LNCAP (cell line): ENCODE results near the gene RPUSD1.

Experiments used
- CTCF ChIP-seq: fragments of 450-650 bp; IDR thresholded peaks from 2 replicates; pipeline ENCODE4 v1.5.1; 2017; ENCODE audit warnings: mild to moderate bottlenecking

RPUSD1 gene

GRCh38 chr16:788399-789126 lies 382 bp upstream of the RPUSD1 start, which contains the start of gene CHTF18:
Gene CHTF18, plus strand, starts transcription at chr16:788620. Its CDS starts 65 bp downstream, at chr16:788685.
- TF ChIP-seq CTCF: no peak

GRCh38 chr16:787321-787966 lies 737 bp downstream of the RPUSD1 start:
- no peak for TF ChIP-seq CTCF

- TF ChIP-seq CTCF: peak; percentile 85
These were observed 2.3 kb downstream of the RPUSD1 start for GRCh38 chr16:785563-786535.

GRCh38 chr16:784431-784830 lies 3.8 kb downstream of the RPUSD1 start:
- no peak for TF ChIP-seq CTCF

GRCh38 chr16:783404-784161 lies 4.6 kb downstream of the RPUSD1 start:
- TF ChIP-seq CTCF: no peak

- TF ChIP-seq CTCF: no peak
These were observed 5.3 kb downstream of the RPUSD1 start for GRCh38 chr16:782766-783403.
